Thyroid gland (tissue), 4 donors: Measurements from ENCODE around the gene SETD3. TPM values are rescaled to one million over a fixed set of nuclear protein-coding genes. Genes with fewer than 3 reads are reported as not detected.
A peak's percentile ranks its signal among the peaks of the same experiment; 100 is the strongest.

Experiments
- DNase-seq, 2 donors: peaks; one replicate each; pipeline ENCODE4 v3.0.0-alpha.2; 2019
- H3K27ac ChIP-seq, 3 donors: fragments of 200-600 bp; sonication (generic); 1 replicate in 2 of 3; 2 replicates in 1 of 3; pipeline ENCODE4 v1.5.1; 2016 to 2019; ENCODE audit warnings: mild to moderate bottlenecking in 1 of 3, moderate library complexity in 1 of 3
- H3K27me3 ChIP-seq: fragments of 200-600 bp; sonication (generic); one replicate; pipeline ENCODE4 v1.5.1; 2019
- H3K36me3 ChIP-seq, 2 donors: fragments of 200-600 bp; sonication (generic); one replicate each; pipeline ENCODE4 v1.5.1; 2016 to 2019
- H3K4me1 ChIP-seq, 2 donors: fragments of 200-600 bp; sonication (generic); one replicate each; pipeline ENCODE4 v1.5.1; 2017 to 2019
- H3K4me3 ChIP-seq, 3 donors: fragments of 200-600 bp; sonication (generic); replicated peaks in 1 of 3; 1 replicate in 2 of 3; 2 replicates in 1 of 3; pipeline ENCODE4 v1.5.1; 2016; ENCODE audit warnings: mild to moderate bottlenecking in 1 of 3
- H3K9me3 ChIP-seq: fragments of 200-600 bp; sonication (generic); one replicate; pipeline ENCODE4 v1.5.1; 2017
- POLR2A ChIP-seq, 2 donors: fragments of 450-650 bp; IDR thresholded peaks; one replicate each; pipeline ENCODE4 v1.6.1; 2017; ENCODE audit warnings: antibody characterized with exemption in 2 of 2, mild to moderate bottlenecking in 2 of 2, moderate library complexity in 1 of 2
- WGBS, 2 donors: methylation state at CpG; one replicate each; pipeline ENCODE4 v1.1.5; 2017; 5-methylcytosine and 5-hydroxymethylcytosine counted together
- intact Hi-C: fragments of 100-400 bp; cut with DNase I; formaldehyde crosslinking; loops from one replicate; pipeline ENCODE4 v1.15.1; 2023
- total RNA-seq, 4 donors: library from RNA; depleted of rRNA; stranded (reverse); fragments of >200 nt; gene quantifications; one replicate each; pipeline ENCODE4 v1.2.3, GENCODE V29; 2016
- TF ChIP-seq, protein P1 (sequence below), 6 experiments: fragments of 200-600 bp in 3 of 6; fragments of 450-650 bp in 3 of 6; sonication (generic) in 3 of 6; IDR thresholded peaks; one replicate each; pipeline ENCODE4 v1.5.1; 2016 to 2019; ENCODE audit warnings: antibody characterized with exemption in 6 of 6, mild to moderate bottlenecking in 2 of 6, inconsistent platforms in 1 of 6, moderate library complexity in 1 of 6

SETD3 gene
- 100 to 1,000 TPM; 119 to 141 (median 130) TPM for total RNA-seq

DNA sequence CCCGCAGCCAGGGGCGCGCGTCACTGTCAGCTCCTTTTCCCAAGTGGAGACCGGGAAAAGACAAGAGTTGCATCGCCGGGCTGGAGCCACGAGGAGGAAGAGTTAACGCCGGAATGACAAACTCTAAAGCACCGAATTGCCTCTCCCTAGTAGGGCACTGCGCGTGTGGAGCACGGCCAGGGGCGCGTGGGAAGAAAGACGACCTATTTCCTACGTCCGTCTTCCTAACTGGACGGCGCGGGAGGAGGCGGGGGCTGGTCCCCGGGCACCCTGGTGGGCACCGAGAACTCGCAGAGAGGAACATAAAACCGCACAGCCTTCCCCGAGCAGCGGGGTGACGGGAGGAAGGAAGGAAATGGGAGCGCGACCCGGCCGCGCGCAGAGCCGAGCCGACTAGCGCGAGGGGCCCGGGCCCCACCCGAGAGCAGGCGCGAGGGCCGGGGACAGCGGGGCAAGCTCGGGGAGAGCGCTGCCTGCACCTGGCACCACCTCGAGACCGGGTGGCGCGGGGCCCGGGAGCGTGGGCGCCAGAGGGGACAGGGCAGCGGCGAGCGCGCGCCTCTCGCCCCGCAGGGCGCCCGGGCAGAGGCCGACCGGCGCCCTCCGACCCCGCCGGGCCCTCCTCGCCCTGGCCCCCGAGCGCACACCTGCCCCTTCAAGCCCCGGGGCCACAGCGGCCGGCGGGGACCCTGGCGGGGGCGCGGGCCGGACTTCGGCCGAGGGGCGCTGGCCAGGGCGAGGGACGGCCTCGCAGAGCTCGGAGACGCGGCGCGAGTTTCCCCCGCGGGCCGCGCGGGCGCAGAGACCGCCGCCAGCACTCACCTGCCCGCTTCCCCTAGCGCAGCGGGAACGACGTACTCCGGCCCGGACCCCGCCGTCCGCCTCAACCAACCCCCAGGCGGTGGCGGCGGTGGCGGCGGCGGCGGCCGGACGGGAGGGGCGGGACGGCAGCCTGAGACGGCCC, at the start of gene SETD3:
TSS of gene SETD3 (minus strand) at position 954 of the 964 bp plus-strand sequence. CDS start 15,054 bp downstream, outside the sequence.
- peak; percentile 65 to 68 for DNase-seq
- H3K4me3 ChIP-seq = peak within 1 kb of the TSS; percentile 90 to 98 (median 97)
- intact Hi-C loops = no loop called here
- peak within 1 kb of the TSS; percentile 66 to 85 (median 79) for H3K27ac ChIP-seq
- no peaks in the 10 kb centered on the region for H3K27me3 ChIP-seq
- TF ChIP-seq, protein P1, sequence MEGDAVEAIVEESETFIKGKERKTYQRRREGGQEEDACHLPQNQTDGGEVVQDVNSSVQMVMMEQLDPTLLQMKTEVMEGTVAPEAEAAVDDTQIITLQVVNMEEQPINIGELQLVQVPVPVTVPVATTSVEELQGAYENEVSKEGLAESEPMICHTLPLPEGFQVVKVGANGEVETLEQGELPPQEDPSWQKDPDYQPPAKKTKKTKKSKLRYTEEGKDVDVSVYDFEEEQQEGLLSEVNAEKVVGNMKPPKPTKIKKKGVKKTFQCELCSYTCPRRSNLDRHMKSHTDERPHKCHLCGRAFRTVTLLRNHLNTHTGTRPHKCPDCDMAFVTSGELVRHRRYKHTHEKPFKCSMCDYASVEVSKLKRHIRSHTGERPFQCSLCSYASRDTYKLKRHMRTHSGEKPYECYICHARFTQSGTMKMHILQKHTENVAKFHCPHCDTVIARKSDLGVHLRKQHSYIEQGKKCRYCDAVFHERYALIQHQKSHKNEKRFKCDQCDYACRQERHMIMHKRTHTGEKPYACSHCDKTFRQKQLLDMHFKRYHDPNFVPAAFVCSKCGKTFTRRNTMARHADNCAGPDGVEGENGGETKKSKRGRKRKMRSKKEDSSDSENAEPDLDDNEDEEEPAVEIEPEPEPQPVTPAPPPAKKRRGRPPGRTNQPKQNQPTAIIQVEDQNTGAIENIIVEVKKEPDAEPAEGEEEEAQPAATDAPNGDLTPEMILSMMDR (IDR thresholded peaks at IDR 0.05) = peak in 1 of 6 experiments; percentile 13
- TF ChIP-seq POLR2A (IDR thresholded peaks at IDR 0.05) = peak in 1 of 2 donors; percentile 74
- no peaks in the 10 kb centered on the region for H3K36me3 ChIP-seq
- H3K9me3 ChIP-seq = no peaks in the 10 kb centered on the region
- 0% methylated on average over 29 to 40 of the region's 122 CpGs for WGBS, 2 donors
- peaks cover 32 to 39% of the 10 kb centered on the region in 2 donors for H3K4me1 ChIP-seq

- H3K9me3 ChIP-seq = no peaks in the 10 kb centered on the region
- H3K36me3 ChIP-seq = no peaks in the 10 kb centered on the region
- H3K4me3 ChIP-seq = no peak overlapping the region
- intact Hi-C loops = no loop called here
- 52 to 94% methylated on average over 4 of the region's 4 CpGs for WGBS, 2 donors
- DNase-seq = no peak
- TF ChIP-seq, protein P1 (IDR thresholded peaks at IDR 0.05) = no peak
- TF ChIP-seq POLR2A (IDR thresholded peaks at IDR 0.05) = no peak
- no peaks in the 10 kb centered on the region for H3K27me3 ChIP-seq
- H3K27ac ChIP-seq = no peak overlapping the region
- peaks cover 11 to 18% of the 10 kb centered on the region in 2 donors for H3K4me1 ChIP-seq
Observed at GRCh38 chr14:99529899-99530298, 49.2 kb upstream of the SETD3 start.

GRCh38 chr14:99527427-99528076, 46.9 kb upstream of the SETD3 start:
- peaks cover 17 to 37% of the 10 kb centered on the region in 2 donors for H3K4me1 ChIP-seq
- H3K27me3 ChIP-seq = no peaks in the 10 kb centered on the region
- no peak overlapping the region for H3K4me3 ChIP-seq
- H3K36me3 ChIP-seq = no peaks in the 10 kb centered on the region
- 72 to 77% methylated on average over 15 to 16 of the region's 19 CpGs for WGBS, 2 donors
- intact Hi-C loops = no loop called here
- peak in 1 of 2 donors; percentile 28 for DNase-seq
- H3K27ac ChIP-seq = no peak overlapping the region
- TF ChIP-seq POLR2A (IDR thresholded peaks at IDR 0.05) = no peak
- TF ChIP-seq, protein P1 (IDR thresholded peaks at IDR 0.05) = no peak
- H3K9me3 ChIP-seq = no peaks in the 10 kb centered on the region

GRCh38 chr14:99527026-99527425, 46.4 kb upstream of the SETD3 start:
- Histone ChIP-seq H3K4me1 (peaks cover 17 to 37% of the 10 kb centered on the region in 2 donors), H3K4me3 (no peak overlapping the region), H3K27me3 (no peaks in the 10 kb centered on the region), H3K9me3 (no peaks in the 10 kb centered on the region), H3K36me3 (no peaks in the 10 kb centered on the region), H3K27ac (peak overlapping the region in 1 of 3 donors; percentile 4)
- 34 to 50% methylated on average over 10 of the region's 12 CpGs for WGBS, 2 donors
- peak; percentile 64 to 77 for DNase-seq
- intact Hi-C loops = no loop called here
- no peak for TF ChIP-seq POLR2A (IDR thresholded peaks at IDR 0.05)
- TF ChIP-seq, protein P1 (IDR thresholded peaks at IDR 0.05) = no peak
